Cardiac septum (tissue), 1 donor: ENCODE data around the gene DCN. TPM values are rescaled to one million over a fixed set of nuclear protein-coding genes. Genes with fewer than 3 reads are reported as not detected.

Experiments used
- total RNA-seq: library from RNA; stranded (reverse); fragmentation: NEBNext Ultra II Directional; extraction: Animal tissue kit (Norgen Biotek cat#: 25700); gene quantifications from one replicate; pipeline ENCODE4 v1.2.1, GENCODE V29; 2021
- donor health status: DM: no; HTN: no; CAD: no.

Gene DCN
- total RNA-seq, 1 donor from 2014 or later, result 480 TPM

Other genes starting within 250 kb of the DCN start
- gene CCER1, start 227.6 kb downstream of the DCN start, total RNA-seq, result not detected
- not detected for gene EPYC, start 177.8 kb downstream of the DCN start, total RNA-seq
- 0.19 TPM for gene KERA, start 124.8 kb downstream of the DCN start, total RNA-seq
- 130 TPM for gene LUM, start 71.3 kb downstream of the DCN start, total RNA-seq